BLaER1 treated with 17β-estradiol and CSF1 and Interleukin-3, amounts not matched to agents 10 nM and 100 nM (cell line): ENCODE results near the gene TCFL5.

Experiments used
- H3K27ac ChIP-seq, 11 experiments: shearing (Covaris generic); formaldehyde crosslinking; 2 replicates each; pipeline ENCODE4 v1.8.1; 2022
- H3K27me3 ChIP-seq, 11 experiments: shearing (Covaris generic); formaldehyde crosslinking; 2 replicates each; pipeline ENCODE4 v1.8.1; 2022
- H3K36me3 ChIP-seq, 11 experiments: shearing (Covaris generic); formaldehyde crosslinking; 2 replicates each; pipeline ENCODE4 v1.8.1; 2022
- H3K4me1 ChIP-seq, 10 experiments: shearing (Covaris generic); formaldehyde crosslinking; 2 replicates each; pipeline ENCODE4 v1.8.1; 2022
- H3K4me2 ChIP-seq, 11 experiments: shearing (Covaris generic); formaldehyde crosslinking; 2 replicates each; pipeline ENCODE4 v1.8.1; 2022
- H3K4me3 ChIP-seq, 10 experiments: shearing (Covaris generic); formaldehyde crosslinking; 2 replicates each; pipeline ENCODE4 v1.8.1; 2022
- H3K9ac ChIP-seq, 11 experiments: shearing (Covaris generic); formaldehyde crosslinking; 2 replicates each; pipeline ENCODE4 v1.8.1; 2022
- H3K9me3 ChIP-seq, 11 experiments: shearing (Covaris generic); formaldehyde crosslinking; replicated peaks in 1 of 11; 2 replicates each; pipeline ENCODE4 v1.8.1; 2022
- H4K20me1 ChIP-seq, 11 experiments: shearing (Covaris generic); formaldehyde crosslinking; 2 replicates each; pipeline ENCODE4 v1.8.1; 2022
- Cebpa-rat ChIP-seq, 11 experiments: shearing (Covaris generic); IDR thresholded peaks; 2 replicates each; pipeline ENCODE4 v1.8.1; 2022

TCFL5 gene

GRCh38 chr20:62809530-62810428, 51.8 kb downstream of the TCFL5 start:
- Histone ChIP-seq H3K9me3 (no peaks in the 10 kb centered on the region), H4K20me1 (peaks cover 88 to 97% (median 94%) of the 10 kb centered on the region in 11 experiments), H3K27me3 (peaks cover 8 to 14% (median 11%) of the 10 kb centered on the region in 11 experiments; a peak in 21 of 22 replicates), H3K4me3 (no peak overlapping the region), H3K27ac (no peak overlapping the region), H3K36me3 (peaks cover 68 to 85% (median 79%) of the 10 kb centered on the region in 11 experiments), H3K4me1 (peaks cover 70 to 83% (median 77%) of the 10 kb centered on the region in 10 experiments), H3K9ac (peak overlapping the region in 10 of 11 experiments; percentile 2 to 64 (median 36); a peak in 13 of 22 replicates), H3K4me2 (peak overlapping the region; percentile 13 to 96 (median 51); a peak in 19 of 22 replicates)
- TF ChIP-seq Cebpa-rat (IDR thresholded peaks at IDR 0.05) = no peak

GRCh38 chr20:62808211-62808865, 53.3 kb downstream of the TCFL5 start:
- H3K9me3 ChIP-seq = no peaks in the 10 kb centered on the region
- peaks cover 70 to 79% (median 75%) of the 10 kb centered on the region in 10 experiments for H3K4me1 ChIP-seq
- peaks cover 73 to 83% (median 80%) of the 10 kb centered on the region in 11 experiments for H4K20me1 ChIP-seq
- H3K27ac ChIP-seq = no peak overlapping the region
- peak overlapping the region in 6 of 11 experiments; percentile 13 to 97 (median 91); a peak in 3 of 22 replicates for H3K9ac ChIP-seq
- H3K4me2 ChIP-seq = peak overlapping the region; percentile 94 to 100 (median 99); a peak in 21 of 22 replicates
- H3K4me3 ChIP-seq = peak overlapping the region in 1 of 10 experiments; percentile 12; a peak in 1 of 20 replicates
- no peaks in the 10 kb centered on the region; a peak in 1 of 22 replicates for H3K27me3 ChIP-seq
- TF ChIP-seq Cebpa-rat (IDR thresholded peaks at IDR 0.05) = no peak
- H3K36me3 ChIP-seq = peaks cover 59 to 74% (median 70%) of the 10 kb centered on the region in 11 experiments

GRCh38 chr20:62807444-62808210, 54.0 kb downstream of the TCFL5 start:
- H3K9ac ChIP-seq = peak overlapping the region; percentile 12 to 97 (median 90); a peak in 15 of 22 replicates
- TF ChIP-seq Cebpa-rat (IDR thresholded peaks at IDR 0.05) = no peak
- H3K4me1 ChIP-seq = peaks cover 75 to 81% (median 78%) of the 10 kb centered on the region in 10 experiments
- H3K9me3 ChIP-seq = no peaks in the 10 kb centered on the region
- H3K4me3 ChIP-seq = peak overlapping the region in 4 of 10 experiments; percentile 72 to 96 (median 83); a peak in 7 of 20 replicates
- H3K27me3 ChIP-seq = no peaks in the 10 kb centered on the region
- peaks cover 55 to 67% (median 63%) of the 10 kb centered on the region in 11 experiments for H3K36me3 ChIP-seq
- peak overlapping the region; percentile 94 to 100 (median 99) for H3K4me2 ChIP-seq
- peaks cover 66 to 76% (median 73%) of the 10 kb centered on the region in 11 experiments for H4K20me1 ChIP-seq
- H3K27ac ChIP-seq = peak overlapping the region in 3 of 11 experiments; percentile 69 to 91 (median 79); a peak in 3 of 22 replicates

GRCh38 chr20:62806383-62807050, 55.1 kb downstream of the TCFL5 start:
- Histone ChIP-seq H3K9me3 (no peaks in the 10 kb centered on the region), H3K4me2 (peak overlapping the region; percentile 94 to 100 (median 99)), H3K4me3 (peak overlapping the region; percentile 72 to 96 (median 88)), H3K36me3 (peaks cover 43 to 60% (median 55%) of the 10 kb centered on the region in 11 experiments), H3K9ac (peak overlapping the region; percentile 86 to 97 (median 90)), H4K20me1 (peaks cover 55 to 72% (median 62%) of the 10 kb centered on the region in 11 experiments), H3K27me3 (no peaks in the 10 kb centered on the region), H3K4me1 (peaks cover 74 to 83% (median 81%) of the 10 kb centered on the region in 10 experiments), H3K27ac (peak overlapping the region; percentile 69 to 92 (median 88); a peak in 20 of 22 replicates)
- no peak for TF ChIP-seq Cebpa-rat (IDR thresholded peaks at IDR 0.05)

- H3K4me3 ChIP-seq = peak overlapping the region; percentile 72 to 96 (median 88)
- no peaks in the 10 kb centered on the region for H3K9me3 ChIP-seq
- peak overlapping the region; percentile 69 to 92 (median 88) for H3K27ac ChIP-seq
- H3K4me1 ChIP-seq = peaks cover 71 to 80% (median 77%) of the 10 kb centered on the region in 10 experiments
- no peaks in the 10 kb centered on the region for H3K27me3 ChIP-seq
- H4K20me1 ChIP-seq = peaks cover 48 to 72% (median 56%) of the 10 kb centered on the region in 11 experiments
- peaks cover 42 to 60% (median 55%) of the 10 kb centered on the region in 11 experiments for H3K36me3 ChIP-seq
- peak overlapping the region; percentile 86 to 97 (median 90) for H3K9ac ChIP-seq
- TF ChIP-seq Cebpa-rat (IDR thresholded peaks at IDR 0.05) = no peak
- H3K4me2 ChIP-seq = peak overlapping the region; percentile 94 to 100 (median 99)
Measured at GRCh38 chr20:62805711-62806382, 55.8 kb downstream of the TCFL5 start.

- Histone ChIP-seq H3K4me3 (peak overlapping the region; percentile 72 to 96 (median 88)), H3K27ac (peak overlapping the region; percentile 69 to 92 (median 88)), H3K36me3 (peaks cover 42 to 60% (median 55%) of the 10 kb centered on the region in 11 experiments), H3K27me3 (no peaks in the 10 kb centered on the region), H3K9me3 (no peaks in the 10 kb centered on the region), H4K20me1 (peaks cover 42 to 69% (median 50%) of the 10 kb centered on the region in 11 experiments), H3K4me1 (peaks cover 65 to 74% (median 71%) of the 10 kb centered on the region in 10 experiments), H3K9ac (peak overlapping the region; percentile 86 to 97 (median 90)), H3K4me2 (peak overlapping the region; percentile 94 to 100 (median 99))
- TF ChIP-seq Cebpa-rat (IDR thresholded peaks at IDR 0.05) = no peak
Measured at GRCh38 chr20:62805155-62805710, 56.4 kb downstream of the TCFL5 start.

- Histone ChIP-seq H4K20me1 (peaks cover 37 to 65% (median 45%) of the 10 kb centered on the region in 11 experiments), H3K27ac (peak within 1 kb of the TSS; percentile 69 to 92 (median 88)), H3K4me2 (peak within 1 kb of the TSS; percentile 94 to 100 (median 99)), H3K36me3 (peaks cover 42 to 60% (median 55%) of the 10 kb centered on the region in 11 experiments), H3K4me1 (peaks cover 60 to 70% (median 67%) of the 10 kb centered on the region in 10 experiments), H3K9me3 (no peaks in the 10 kb centered on the region), H3K4me3 (peak within 1 kb of the TSS; percentile 72 to 96 (median 88)), H3K27me3 (no peaks in the 10 kb centered on the region), H3K9ac (peak within 1 kb of the TSS; percentile 86 to 97 (median 90))
- TF ChIP-seq Cebpa-rat (IDR thresholded peaks at IDR 0.05) = no peak
Measured at GRCh38 chr20:62804627-62805154, 56.9 kb downstream of the TCFL5 start, which contains the start of gene OGFR. TSS of gene OGFR (plus strand) at chr20:62804835. CDS start at chr20:62804860, 25 bp downstream.
